GM12874 (cell line): ENCODE data around the gene DAD1.

Experiments used
- CTCF ChIP-seq: IDR thresholded peaks from 2 replicates; pipeline ENCODE4 v1.5.1; 2011; ENCODE audit warnings: low read depth, mild to moderate bottlenecking, control low read depth, low read length, moderate library complexity; ENCODE audit not compliant: insufficient read depth

DAD1 gene

GRCh38 chr14:22563987-22564386 lies 25.0 kb downstream of the DAD1 start:
- TF ChIP-seq CTCF = no peak

- no peak for TF ChIP-seq CTCF
These were observed 27.1 kb downstream of the DAD1 start for GRCh38 chr14:22561661-22562579.

- no peak for TF ChIP-seq CTCF
These were observed 27.7 kb downstream of the DAD1 start for GRCh38 chr14:22561366-22561660.

GRCh38 chr14:22560662-22561365 lies 28.2 kb downstream of the DAD1 start:
- TF ChIP-seq CTCF = no peak

- no peak for TF ChIP-seq CTCF
These were observed 30.0 kb downstream of the DAD1 start for GRCh38 chr14:22559041-22559440.

- 0 out of 2 replicates have a peak, but pooled peaks have one; percentile 3 for TF ChIP-seq CTCF
These were observed 30.7 kb downstream of the DAD1 start for GRCh38 chr14:22558221-22558913.

- no peak for TF ChIP-seq CTCF
These were observed 31.2 kb downstream of the DAD1 start for GRCh38 chr14:22557846-22558220.
